HG03175 (cell line): ENCODE measurements around the gene VDR.
"Not testable (repeated sequence)": the region's sequence is repeated elsewhere in the genome, so short reads cannot be mapped to it uniquely, and the experiment has no call there.

Experiments used
- ATAC-seq: cut with Tn5 transposase; IDR thresholded peaks from one replicate; pipeline ENCODE4 v1.9.1; 2021; ENCODE audit warnings: mild to moderate bottlenecking, moderate library complexity; ENCODE audit not compliant: unreplicated experiment

VDR gene

GRCh38 chr12:47851303-47851952 is 53.4 kb downstream of the VDR start:
- no peak for ATAC-seq

- no peak for ATAC-seq
Observed at GRCh38 chr12:47850153-47851084, 54.4 kb downstream of the VDR start.

- ATAC-seq: no peak
Observed at GRCh38 chr12:47849261-47849660, 55.5 kb downstream of the VDR start.

- no peak for ATAC-seq
Observed at GRCh38 chr12:47848853-47849252, 55.9 kb downstream of the VDR start.

GRCh38 chr12:47846294-47846996 is 58.3 kb downstream of the VDR start:
- ATAC-seq: no peak

GRCh38 chr12:47845081-47845480 is 59.7 kb downstream of the VDR start:
- no peak for ATAC-seq

- ATAC-seq: no peak
Observed at GRCh38 chr12:47844264-47845019, 60.4 kb downstream of the VDR start.

- ATAC-seq: no peak
Observed at GRCh38 chr12:47843226-47843980, 61.4 kb downstream of the VDR start.

- not testable (repeated sequence) for ATAC-seq
Observed at GRCh38 chr12:47842543-47842942, 62.3 kb downstream of the VDR start.

GRCh38 chr12:47841910-47842309 is 62.9 kb downstream of the VDR start:
- ATAC-seq: no peak

GRCh38 chr12:47841501-47841900 is 63.3 kb downstream of the VDR start:
- ATAC-seq: no peak

- ATAC-seq: no peak
Observed at GRCh38 chr12:47840571-47840970, 64.2 kb downstream of the VDR start.

GRCh38 chr12:47839214-47839876 is 65.4 kb downstream of the VDR start:
- ATAC-seq: no peak

GRCh38 chr12:47838286-47838931 is 66.4 kb downstream of the VDR start:
- no peak for ATAC-seq

GRCh38 chr12:47837190-47838171 is 67.3 kb downstream of the VDR start:
- ATAC-seq: peak; percentile 37

GRCh38 chr12:47835831-47836155 is 69.0 kb downstream of the VDR start:
- no peak for ATAC-seq

GRCh38 chr12:47835006-47835830 is 69.6 kb downstream of the VDR start:
- no peak for ATAC-seq
